DMS79 (cell line): ENCODE measurements around the gene SCN1A.
"Not testable (repeated sequence)": the region's sequence is repeated elsewhere in the genome, so short reads cannot be mapped to it uniquely, and the experiment has no call there.

Experiments used
- DNase-seq: peaks from one replicate; lab custom pipeline; 2025; lab: John Stamatoyannopoulos, UW

Gene SCN1A

DNA sequence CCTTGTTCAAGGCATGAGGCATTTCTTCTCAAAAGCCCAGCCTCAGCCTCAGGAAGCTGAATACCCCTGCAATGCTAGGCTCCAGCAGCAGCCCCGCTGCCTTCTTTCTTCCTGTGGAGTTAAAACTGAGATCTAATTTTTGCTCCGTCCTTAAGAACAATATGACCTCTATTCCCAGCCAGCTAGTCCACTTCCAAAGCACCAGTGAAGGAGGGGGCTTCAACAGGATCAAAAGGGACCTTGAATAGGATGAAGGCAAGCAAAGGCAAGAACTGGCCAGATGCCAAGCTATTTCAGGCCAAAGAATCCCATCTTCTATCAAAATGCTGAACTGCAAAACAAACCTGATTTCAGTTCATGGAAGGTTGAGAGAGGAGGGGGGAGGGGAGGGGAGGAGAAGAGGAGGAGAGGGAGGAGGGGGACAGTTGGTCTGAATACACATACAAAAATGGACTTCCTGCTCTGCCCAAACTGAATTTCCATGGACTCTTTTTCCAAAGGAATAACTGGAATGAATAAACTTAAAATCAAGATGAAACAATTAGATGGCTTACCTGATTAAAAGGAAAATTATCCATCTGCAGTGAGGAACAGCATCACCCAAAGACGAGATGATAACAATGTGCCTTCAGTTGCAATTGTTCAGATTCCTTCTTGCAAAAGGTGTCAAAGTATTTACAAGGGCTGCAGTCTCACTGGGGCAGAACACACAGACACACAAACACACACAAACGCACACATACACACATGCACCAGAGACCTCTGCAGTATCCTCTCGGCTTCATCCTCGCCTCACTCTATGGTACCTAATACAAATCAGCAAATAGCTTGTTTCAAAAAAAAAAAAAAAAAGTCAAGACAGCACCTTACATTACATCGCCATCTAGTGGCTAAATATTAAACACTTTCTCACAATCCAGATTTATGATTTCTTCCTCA, at the start of gene SCN1A:
Gene SCN1A (minus strand): TSS at position 804 of the 939 bp plus-strand sequence. CDS start 54,399 bp downstream, outside the sequence.
- DNase-seq, result no peak

- DNase-seq, result no peak
Observed at GRCh38 chr2:166173263-166173662, 45.4 kb upstream of the SCN1A start.

DNA sequence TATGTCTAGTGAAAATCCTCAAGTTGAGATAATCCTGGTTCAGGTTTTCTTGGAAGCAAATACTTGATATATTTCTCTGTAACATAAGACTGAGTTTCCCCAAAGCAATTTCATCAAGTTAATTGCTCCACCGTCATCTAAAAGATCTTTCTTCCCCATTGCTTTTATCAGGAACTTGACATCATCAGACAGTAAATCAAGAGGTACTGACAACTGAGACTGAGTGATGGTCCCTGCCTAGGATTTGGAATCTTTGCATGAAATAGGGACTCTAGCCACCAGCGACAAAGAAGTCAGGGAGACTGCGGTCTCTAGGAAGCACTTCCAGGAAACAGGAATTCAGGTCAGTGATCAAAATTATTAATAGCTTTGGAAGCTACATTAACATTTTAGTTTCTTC, 43.4 kb upstream of the SCN1A start:
- DNase-seq, result no peak

DNA sequence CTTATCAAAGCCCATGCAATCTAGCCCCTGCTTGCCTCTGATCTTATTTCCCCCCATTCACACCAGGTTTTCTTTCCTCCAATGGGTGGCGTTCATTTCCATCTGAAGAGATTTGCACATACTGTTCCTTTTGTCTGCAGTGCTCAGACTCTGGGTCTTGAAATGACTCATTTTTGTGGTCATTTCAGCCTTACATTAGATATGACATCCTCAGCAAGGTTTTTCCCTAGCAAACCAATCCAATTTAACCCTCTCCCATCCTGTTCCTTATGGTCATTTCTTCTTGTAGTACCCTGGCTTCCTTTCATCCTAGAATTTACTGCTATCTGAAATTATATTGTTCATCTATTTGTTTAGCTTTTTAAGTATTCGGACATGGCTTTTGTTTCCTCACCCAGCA, 42.5 kb upstream of the SCN1A start:
- DNase-seq, result no peak

GRCh38 chr2:166167449-166167848, 39.6 kb upstream of the SCN1A start:
- no peak for DNase-seq

- DNase-seq, result no peak
Observed at GRCh38 chr2:166163775-166164174, 36.0 kb upstream of the SCN1A start.

GRCh38 chr2:166158546-166158945, 30.7 kb upstream of the SCN1A start:
- DNase-seq, result no peak

- no peak for DNase-seq
Observed at GRCh38 chr2:166157578-166157977, 29.8 kb upstream of the SCN1A start.

GRCh38 chr2:166156985-166157490, 29.2 kb upstream of the SCN1A start:
- DNase-seq, result no peak

DNA sequence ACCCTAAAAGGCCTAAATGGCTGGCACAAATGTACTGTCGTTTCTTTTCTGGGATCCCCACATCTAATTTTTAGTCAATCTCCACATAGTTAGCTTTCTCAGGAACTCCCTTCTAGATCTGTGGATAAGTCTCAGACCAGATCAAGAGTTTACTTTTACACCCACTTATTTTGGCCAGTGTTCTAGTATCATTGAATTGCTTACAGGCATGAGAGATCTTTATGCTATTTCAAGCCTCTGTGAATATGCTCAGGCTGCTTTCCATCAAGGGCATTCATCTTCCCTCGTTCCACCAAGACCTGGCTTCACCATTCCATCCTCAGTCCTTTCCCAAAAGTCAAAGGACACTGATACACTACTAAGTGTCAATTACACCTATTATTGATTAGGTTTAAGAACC, 27.8 kb upstream of the SCN1A start:
- DNase-seq, result no peak

DNA sequence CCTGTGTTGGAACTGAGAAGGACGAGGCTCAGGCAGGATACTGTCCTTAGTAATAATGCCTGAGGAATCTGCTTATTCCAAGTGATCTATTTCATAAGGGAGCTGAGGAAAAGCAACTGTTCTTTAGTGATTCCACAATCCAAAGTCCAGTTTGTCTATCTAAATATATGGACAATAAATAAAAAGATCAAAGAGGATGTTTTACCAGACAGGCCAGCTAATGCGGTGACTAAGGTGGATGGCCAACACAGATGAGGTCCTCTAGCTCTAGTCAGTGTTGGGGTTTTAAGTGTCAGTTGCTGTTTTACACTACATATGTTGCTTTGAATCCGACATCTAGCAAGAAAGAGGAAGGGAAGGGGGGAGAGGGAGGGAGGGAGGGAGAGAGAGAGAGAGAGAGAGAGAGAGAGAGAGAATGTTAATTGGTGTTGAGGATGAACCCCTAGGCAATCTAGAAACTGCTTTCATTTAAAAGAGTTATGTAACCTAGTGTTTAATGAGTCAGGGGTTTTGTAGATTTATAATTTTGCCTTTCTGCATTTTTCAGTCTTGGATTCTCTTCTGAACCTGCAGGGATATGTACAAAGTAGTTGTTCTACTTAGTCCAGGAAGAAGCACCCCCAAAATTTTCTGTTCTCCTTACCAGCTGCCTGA, 27.0 kb upstream of the SCN1A start:
- no peak for DNase-seq

GRCh38 chr2:166152064-166152463, 24.2 kb upstream of the SCN1A start:
- no peak for DNase-seq

GRCh38 chr2:166148500-166149400, 20.9 kb upstream of the SCN1A start:
- no peak for DNase-seq

- DNase-seq, result no peak
Observed at GRCh38 chr2:166147883-166148282, 20.1 kb upstream of the SCN1A start.

DNA sequence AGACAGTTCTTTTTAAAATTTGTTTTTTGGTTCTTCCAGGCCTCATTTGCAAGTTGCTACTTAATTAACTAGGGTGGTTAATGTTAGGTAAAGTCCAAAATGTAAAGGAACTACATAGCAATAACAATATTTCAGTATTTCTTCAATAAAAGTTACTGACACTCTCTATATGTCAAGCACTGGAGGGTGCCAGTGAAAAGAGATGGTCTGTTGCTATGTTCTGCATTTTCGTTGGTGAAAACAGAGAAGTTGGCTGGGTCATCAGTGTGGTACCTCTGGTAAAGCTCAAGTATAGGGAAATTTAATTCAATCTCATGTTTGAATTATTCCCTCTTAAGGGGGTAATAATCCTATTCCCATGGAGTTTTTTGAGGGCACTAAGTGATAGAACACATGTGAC, 16.3 kb upstream of the SCN1A start:
- DNase-seq, result no peak

DNA sequence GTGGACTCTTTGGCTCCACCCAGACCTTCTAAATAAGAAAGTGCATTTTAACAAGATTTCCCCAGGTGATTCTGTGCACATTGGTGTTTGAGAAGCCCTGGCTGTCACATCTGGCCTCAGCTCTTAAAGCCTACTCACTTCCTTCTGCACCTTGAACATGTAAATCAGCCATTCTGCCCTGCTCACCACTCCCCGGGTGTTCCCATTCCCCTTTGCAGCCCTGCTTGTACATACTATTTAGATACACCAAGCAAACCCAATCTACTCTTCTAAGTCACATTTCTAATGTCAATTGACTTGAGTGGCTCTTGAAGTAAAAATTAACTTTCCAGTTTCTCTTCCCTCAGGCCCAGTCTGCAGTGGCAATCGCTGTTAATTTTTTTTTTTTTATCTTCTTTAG, 13.1 kb upstream of the SCN1A start:
- no peak for DNase-seq

- no peak for DNase-seq
Observed at GRCh38 chr2:166140475-166140874, 12.7 kb upstream of the SCN1A start.

- not testable (repeated sequence) for DNase-seq
Observed at GRCh38 chr2:166139479-166139878, 11.7 kb upstream of the SCN1A start.

GRCh38 chr2:166138667-166139066, 10.8 kb upstream of the SCN1A start:
- DNase-seq, result no peak

DNA sequence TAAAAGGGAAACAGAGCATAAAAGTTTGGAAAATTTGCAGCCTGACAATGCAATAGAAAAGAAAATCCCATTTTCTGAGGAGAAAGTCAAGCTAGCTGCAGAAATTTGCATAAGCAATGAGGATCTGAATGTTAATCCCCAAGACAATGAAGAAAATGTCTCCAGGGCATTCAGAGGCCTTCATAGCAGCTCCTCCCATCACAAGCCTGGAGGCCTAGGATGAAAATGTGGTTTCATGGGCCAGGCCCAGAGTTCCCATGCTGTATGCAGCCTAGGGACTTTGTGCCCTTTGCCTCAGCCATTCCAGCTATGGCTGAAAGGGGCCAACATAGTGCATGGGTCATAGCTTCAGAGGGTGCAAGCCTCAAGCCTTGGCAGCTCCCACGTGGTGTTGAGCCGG, 10.3 kb upstream of the SCN1A start:
- no peak for DNase-seq

- no peak for DNase-seq
Observed at GRCh38 chr2:166137331-166137730, 9.5 kb upstream of the SCN1A start.

GRCh38 chr2:166135849-166136258, 8.0 kb upstream of the SCN1A start:
- DNase-seq, result no peak
